GM12878 (cell line): ENCODE results near the gene FOXK1. TPM values are rescaled to one million over a fixed set of nuclear protein-coding genes. Genes with fewer than 3 reads are reported as not detected.

Experiments used
- ATAC-seq: fragments of 200-7000 bp; cut with Tn5 transposase; 3 replicates; pipeline ENCODE4 v1.9.1; 2020; ENCODE audit warnings: mild to moderate bottlenecking, moderate library complexity
- Bru-seq: library from RNA; stranded (reverse); fragments of 400-500 nt; gene quantifications from one replicate; lab custom pipeline; 2021; lab: Mats Ljungman, UMichigan
- BruChase-seq, 2 experiments: library from RNA; stranded (reverse); fragments of 400-500 nt; gene quantifications; one replicate each; lab custom pipeline; 2021; lab: Mats Ljungman, UMichigan
- BruUV-seq: library from RNA; stranded (reverse); fragments of 400-500 nt; replicated peaks from 2 replicates; lab custom pipeline; 2021; lab: Mats Ljungman, UMichigan
- CTCF ChIA-PET: fragments of 300-600 bp; sonication (Branson Sonifier 250); formaldehyde crosslinking; extraction: SDS; loops from one replicate; lab custom pipeline; 2021; ENCODE audit warnings: inconsistent platforms; lab: Yijun Ruan, JAX
- POLR2A ChIA-PET: fragments of 350-600 bp; formaldehyde crosslinking; extraction: SDS; loops from one replicate; lab custom pipeline; 2021; ENCODE audit warnings: inconsistent platforms; lab: Charles Lee
- RAD21 ChIA-PET: fragments of 300-600 bp; sonication (Branson Sonifier 250); formaldehyde crosslinking; loops from one replicate; lab custom pipeline; 2023; ENCODE audit warnings: antibody characterized with exemption; ENCODE audit not compliant: unreplicated experiment; lab: Charles Lee
- SMC1A ChIA-PET: fragments of 300-600 bp; sonication (Branson Sonifier 250); formaldehyde crosslinking; loops from one replicate; lab custom pipeline; 2023; ENCODE audit not compliant: unreplicated experiment, uncharacterized antibody; lab: Charles Lee
- DNase-seq: peaks from one replicate; pipeline ENCODE4 v3.0.0-alpha.2; 2011; ENCODE audit warnings: low read depth, low spot score
- FAIRE-seq: peaks from 3 replicates; lab custom pipeline; 2011; peaks lifted over from hg19 to GRCh38; lab: Jason Lieb, UNC
- H2AFZ ChIP-seq: 2 replicates; pipeline ENCODE4 v1.6.0; 2011; ENCODE audit warnings: low read depth, low read length, control low read depth; ENCODE audit not compliant: control insufficient read depth
- H3K27ac ChIP-seq: 2 replicates; pipeline ENCODE4 v1.5.1; 2011; ENCODE audit warnings: control low read depth; ENCODE audit not compliant: control insufficient read depth, insufficient read depth
- H3K27me3 ChIP-seq, 2 experiments: replicated peaks in 1 of 2; 2 replicates each; pipeline versions ENCODE4 v1.6.0 to v1.6.1; 2011; ENCODE audit warnings: low read length in 1 of 2; ENCODE audit not compliant: control insufficient read depth in 2 of 2, insufficient read depth in 2 of 2
- H3K36me3 ChIP-seq, 2 experiments: 2 replicates each; pipeline ENCODE4 v1.5.1; 2011; ENCODE audit warnings: low read length in 1 of 2; ENCODE audit not compliant: control insufficient read depth in 2 of 2, insufficient read depth in 2 of 2
- H3K4me1 ChIP-seq: 2 replicates; pipeline ENCODE4 v1.6.1; 2011; ENCODE audit warnings: mild to moderate bottlenecking, low read length, moderate library complexity, mixed read lengths; ENCODE audit not compliant: control insufficient read depth, insufficient read depth
- H3K4me2 ChIP-seq: 2 replicates; pipeline ENCODE4 v1.6.0; 2011; ENCODE audit warnings: control low read depth; ENCODE audit not compliant: control insufficient read depth, insufficient read depth
- H3K4me3 ChIP-seq: fragments of 200-600 bp; sonication (generic); 2 replicates; pipeline ENCODE4 v1.5.1; 2016
- H3K79me2 ChIP-seq: 2 replicates; pipeline ENCODE4 v1.6.0; 2011; ENCODE audit warnings: low read length; ENCODE audit not compliant: control insufficient read depth, insufficient read depth
- H3K9ac ChIP-seq: 2 replicates; pipeline ENCODE4 v1.8.0; 2011; ENCODE audit warnings: low read length, control low read depth, mixed read lengths; ENCODE audit not compliant: control insufficient read depth, insufficient read depth
- H3K9me3 ChIP-seq: replicated peaks from 3 replicates; pipeline ENCODE4 v1.5.1; 2011; ENCODE audit warnings: mild to moderate bottlenecking, low read length; ENCODE audit not compliant: control insufficient read depth, insufficient read depth
- H4K20me1 ChIP-seq: 2 replicates; pipeline ENCODE4 v1.6.0; 2011; ENCODE audit not compliant: control insufficient read depth, insufficient read depth
- CREB1 ChIP-seq: IDR thresholded peaks from 2 replicates; pipeline ENCODE4 v1.6.1; 2012; ENCODE audit warnings: low read depth, mild to moderate bottlenecking, inconsistent platforms
- MEF2A ChIP-seq: IDR thresholded peaks from 2 replicates; pipeline ENCODE4 v1.6.1; 2011; ENCODE audit warnings: low read depth, mild to moderate bottlenecking, low read length, moderate library complexity; ENCODE audit not compliant: insufficient read depth
- POLR2AphosphoS5 ChIP-seq: IDR thresholded peaks from 2 replicates; pipeline ENCODE4 v1.6.1; 2011; ENCODE audit warnings: mild to moderate bottlenecking, low read length, inconsistent platforms
- POU2F2 ChIP-seq: IDR thresholded peaks from 3 replicates; pipeline ENCODE4 v1.6.1; 2011; ENCODE audit warnings: low read depth, mild to moderate bottlenecking, low read length, borderline replicate concordance
- SMAD1 ChIP-seq: fragments of 450-650 bp; IDR thresholded peaks from 2 replicates; pipeline ENCODE4 v1.6.1; 2018; ENCODE audit warnings: mild to moderate bottlenecking, low read depth; ENCODE audit not compliant: partially characterized antibody
- TAF1 ChIP-seq: IDR thresholded peaks from 2 replicates; pipeline ENCODE4 v1.6.1; 2011; ENCODE audit warnings: mild to moderate bottlenecking, low read depth, low read length, borderline replicate concordance
- ZNF384 ChIP-seq: IDR thresholded peaks from 2 replicates; pipeline ENCODE4 v1.6.1; 2012; ENCODE audit warnings: low read depth, mild to moderate bottlenecking, low read length, improper control_type of control experiment, borderline replicate concordance
- ZNF622 ChIP-seq: fragments of 450-650 bp; IDR thresholded peaks from 2 replicates; pipeline ENCODE4 v1.6.1; 2017; ENCODE audit warnings: mild to moderate bottlenecking, inconsistent platforms
- WGBS: methylation state at CpG from one replicate; pipeline ENCODE4 v1.1.6; 2016; ENCODE audit warnings: low lambda C conversion rate; ENCODE audit not compliant: insufficient replicate concordance, insufficient coverage; ENCODE audit errors: missing lambda C conversion rate; 5-methylcytosine and 5-hydroxymethylcytosine counted together
- in situ Hi-C: fragments of 300-500 bp; cut with MboI; formaldehyde crosslinking; loops from 9 replicates; pipeline ENCODE4 v1.14.3; 2018; ENCODE audit warnings: mixed read lengths
- intact Hi-C: fragments of 100-400 bp; cut with micrococcal nuclease; formaldehyde crosslinking; loops from one replicate; pipeline ENCODE4 v1.14.2; 2022; ENCODE audit not compliant: unreplicated experiment
- long read RNA-seq, 2 experiments: library from polyadenylated mRNA; unstranded; transcript quantifications; one replicate each; pipeline ENCODE4 v2.0.0, GENCODE V29; 2019 to 2020
- polyA minus RNA-seq, 3 experiments: library from RNA; depleted of rRNA, polyadenylated mRNA; stranded (reverse); fragments of >200 nt; gene quantifications; 2 replicates each; pipeline ENCODE4 v1.2.3, GENCODE V29; 2011
- polyA plus RNA-seq, 11 experiments: library from polyadenylated mRNA; depleted of rRNA in 4 of 11; unstranded in 6 of 11; stranded (reverse) in 5 of 11; fragments of >200 nt; fragmentation: Nextera tagmentation in 4 of 11; fragmentation: Illumina TruSeq in 1 of 11; extraction: Ambion mirVana in 4 of 11; extraction: Trizol in 1 of 11; gene quantifications; 1 replicate in 1 of 11; 2 replicates in 10 of 11; pipeline versions ENCODE4 v1.2.1 to v1.2.3, GENCODE V29; 2011 to 2016; ENCODE audit warnings: inconsistent platforms in 2 of 11, missing spikeins in 2 of 11, low read depth in 1 of 11
- total RNA-seq, 4 experiments: library from RNA; depleted of rRNA in 3 of 4; stranded (reverse); fragments of >200 nt in 3 of 4; fragmentation: Illumina TruSeq in 1 of 4; extraction: Trizol in 1 of 4; gene quantifications; 2 replicates each; pipeline versions ENCODE4 v1.2.1 to v1.2.3, GENCODE V29; 2013 to 2021
- TF ChIP-seq, protein P1 (sequence below): IDR thresholded peaks from 2 replicates; pipeline ENCODE4 v1.6.1; 2011; ENCODE audit warnings: mild to moderate bottlenecking, low read depth, low read length, moderate library complexity; ENCODE audit not compliant: insufficient replicate concordance
- TF ChIP-seq, protein P2 (sequence below): fragments of 150-350 bp; IDR thresholded peaks from 2 replicates; pipeline ENCODE4 v1.6.1; 2016; ENCODE audit warnings: low read depth, low read length

The FOXK1 gene
- 54.8 and 57.8 TPM in 2 replicates for total RNA-seq (2013; cell fraction: nucleolus; rRNA removed)
- total RNA-seq (2014; rRNA removed): 10.6 and 11.6 TPM in 2 replicates
- 5.6 and 5.9 TPM in 2 replicates for total RNA-seq (2014; rRNA removed; fragmentation: Illumina TruSeq; extraction: Trizol)
- total RNA-seq (2021): 30.8 and 31.8 TPM in 2 replicates
- 3.2 TPM for polyA plus RNA-seq (2011; ENCODE audit: low read depth)
- polyA plus RNA-seq (2011; rRNA removed): 2.2 and 3.6 TPM in 2 replicates
- polyA plus RNA-seq (2011; cell fraction: cytosol; rRNA removed): 4.7 and 5.3 TPM in 2 replicates
- 10.5 and 16.9 TPM in 2 replicates for polyA plus RNA-seq (2011; cell fraction: nucleus; rRNA removed)
- 7.8 and 10.2 TPM in 2 replicates for polyA plus RNA-seq (2012)
- 2.0 and 4.0 TPM in 2 replicates for polyA plus RNA-seq (2014; fragmentation: Illumina TruSeq; extraction: Trizol)
- polyA plus RNA-seq (2014; fragmentation: Nextera tagmentation; extraction: Ambion mirVana): under 1 TPM; 0.24 TPM
- polyA plus RNA-seq (2014; rRNA removed): 8.5 and 10.2 TPM in 2 replicates
- polyA plus RNA-seq (2016; fragmentation: Nextera tagmentation; extraction: Ambion mirVana): 1 to 10 TPM; 4.4 to 4.7 TPM
- 7.5 and 18.3 TPM in 2 replicates for polyA minus RNA-seq (2011; rRNA and poly(A)+ RNA removed)
- polyA minus RNA-seq (2011; cell fraction: cytosol; rRNA and poly(A)+ RNA removed): 12.9 and 15.0 TPM in 2 replicates
- polyA minus RNA-seq (2011; cell fraction: nucleus; rRNA and poly(A)+ RNA removed): 6.5 and 13.9 TPM in 2 replicates
- Bru-seq, nascent RNA: percentile 79 among the genes with signal in this experiment
- BruChase-seq, experiment 1, labeled RNA remaining after a 6-hour chase: percentile 85 among the genes with signal in this experiment
- BruChase-seq, experiment 2, labeled RNA remaining after a 2-hour chase: percentile 85 among the genes with signal in this experiment
- long read RNA-seq, experiment 1, full-length matches to known transcripts: 1 of 5 reads
- long read RNA-seq, experiment 1, partial matches to known transcripts: 0 of 5 reads
- long read RNA-seq, experiment 1, other reads (novel, unspliced or antisense): 4 of 5 reads
- long read RNA-seq, experiment 2, partial matches to known transcripts: 0 of 4 reads
- long read RNA-seq, experiment 2, other reads (novel, unspliced or antisense): 4 of 4 reads

DNA sequence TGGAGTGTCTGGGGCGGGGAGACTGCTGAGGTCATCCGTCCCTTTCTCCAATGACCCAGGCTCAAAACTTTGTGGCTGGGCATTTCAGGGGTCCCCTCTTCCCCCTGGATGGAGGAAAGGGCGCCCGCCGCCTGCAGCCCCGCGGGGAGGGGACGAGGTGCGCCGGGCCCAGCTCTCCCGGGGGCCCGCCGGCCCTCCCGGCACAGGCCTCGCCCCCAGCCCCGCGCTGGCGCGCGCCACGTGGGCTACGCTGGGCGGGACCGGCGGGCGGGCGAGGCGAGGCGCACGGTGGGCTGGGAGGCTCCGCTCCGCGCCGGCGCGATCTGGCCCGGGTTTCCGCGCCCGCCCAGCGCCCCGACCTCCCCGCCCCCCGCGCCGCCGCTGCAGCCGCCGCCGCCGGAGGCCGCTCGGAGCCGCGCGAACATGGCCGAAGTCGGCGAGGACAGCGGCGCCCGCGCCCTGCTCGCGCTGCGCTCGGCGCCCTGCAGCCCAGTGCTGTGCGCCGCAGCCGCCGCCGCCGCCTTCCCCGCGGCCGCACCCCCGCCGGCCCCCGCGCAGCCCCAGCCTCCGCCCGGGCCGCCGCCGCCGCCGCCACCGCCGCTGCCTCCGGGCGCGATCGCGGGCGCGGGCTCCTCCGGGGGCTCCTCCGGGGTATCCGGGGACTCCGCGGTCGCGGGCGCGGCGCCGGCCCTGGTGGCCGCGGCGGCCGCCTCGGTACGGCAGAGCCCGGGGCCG lies at the start of gene FOXK1:
Gene FOXK1, plus strand, starts transcription at position 410 of the 735 bp plus-strand sequence. Its CDS starts 14 bp downstream, at position 424.
- Histone ChIP-seq H3K4me3 (peak within 1 kb of the TSS; percentile 95), H3K9me3 (no peaks in the 10 kb centered on the region), H3K4me2 (peak within 1 kb of the TSS; percentile 96), H3K36me3 (no peaks in the 10 kb centered on the region), H4K20me1 (no peaks in the 10 kb centered on the region), H3K9ac (peak within 1 kb of the TSS; percentile 95), H2AFZ (peak within 1 kb of the TSS; percentile 83), H3K27me3 (no peaks in the 10 kb centered on the region), H3K79me2 (peaks cover 40% of the 10 kb centered on the region), H3K4me1 (peaks cover 11% of the 10 kb centered on the region), H3K27ac (peak within 1 kb of the TSS; percentile 95)
- FAIRE-seq: no peak
- no TSS peak for BruUV-seq
- CTCF ChIA-PET: interaction anchor here (0.6 to 1.2 kb wide), 3 partner anchors 40 to 93 kb away, joined by 3 to 6 read pairs (median 5); partner anchors contain the start of gene AP5Z1
- RAD21 ChIA-PET: interaction anchor here (0.7 to 2.7 kb wide), 5 partner anchors 33 to 63 kb away, joined by 3 to 14 read pairs (median 4); no protein-coding TSS in a partner anchor
- DNase-seq: no peak
- peak; percentile 63 for ATAC-seq
- intact Hi-C loops: loop anchor here (1.0 kb wide), 1 partner anchor 41 kb away; no protein-coding TSS in a partner anchor
- SMC1A ChIA-PET: interaction anchor here (1.7 to 2.4 kb wide), 2 partner anchors 31 to 64 kb away, joined by 4 to 7 read pairs; no protein-coding TSS in a partner anchor
- POLR2A ChIA-PET: interaction anchor here (0.5 to 3.2 kb wide), 5 partner anchors 20 to 93 kb away, joined by 3 to 24 read pairs (median 6); partner anchors contain the start of gene AP5Z1
- in situ Hi-C loops: no loop called here
- WGBS: 0% methylated on average over 27 of the region's 116 CpGs
- peak; percentile 43; the same call in 1 of the 2 replicates for TF ChIP-seq POLR2AphosphoS5
- no peak for TF ChIP-seq MEF2A
- TF ChIP-seq ZNF384: no peak
- TF ChIP-seq POU2F2: no peak
- peak; percentile 28; the same call in 1 of the 2 replicates for TF ChIP-seq CREB1
- no peak for TF ChIP-seq ZNF622
- TF ChIP-seq, protein P1, sequence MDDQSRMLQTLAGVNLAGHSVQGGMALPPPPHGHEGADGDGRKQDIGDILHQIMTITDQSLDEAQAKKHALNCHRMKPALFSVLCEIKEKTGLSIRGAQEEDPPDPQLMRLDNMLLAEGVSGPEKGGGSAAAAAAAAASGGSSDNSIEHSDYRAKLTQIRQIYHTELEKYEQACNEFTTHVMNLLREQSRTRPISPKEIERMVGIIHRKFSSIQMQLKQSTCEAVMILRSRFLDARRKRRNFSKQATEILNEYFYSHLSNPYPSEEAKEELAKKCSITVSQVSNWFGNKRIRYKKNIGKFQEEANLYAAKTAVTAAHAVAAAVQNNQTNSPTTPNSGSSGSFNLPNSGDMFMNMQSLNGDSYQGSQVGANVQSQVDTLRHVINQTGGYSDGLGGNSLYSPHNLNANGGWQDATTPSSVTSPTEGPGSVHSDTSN: no peak
- TF ChIP-seq, protein P2, sequence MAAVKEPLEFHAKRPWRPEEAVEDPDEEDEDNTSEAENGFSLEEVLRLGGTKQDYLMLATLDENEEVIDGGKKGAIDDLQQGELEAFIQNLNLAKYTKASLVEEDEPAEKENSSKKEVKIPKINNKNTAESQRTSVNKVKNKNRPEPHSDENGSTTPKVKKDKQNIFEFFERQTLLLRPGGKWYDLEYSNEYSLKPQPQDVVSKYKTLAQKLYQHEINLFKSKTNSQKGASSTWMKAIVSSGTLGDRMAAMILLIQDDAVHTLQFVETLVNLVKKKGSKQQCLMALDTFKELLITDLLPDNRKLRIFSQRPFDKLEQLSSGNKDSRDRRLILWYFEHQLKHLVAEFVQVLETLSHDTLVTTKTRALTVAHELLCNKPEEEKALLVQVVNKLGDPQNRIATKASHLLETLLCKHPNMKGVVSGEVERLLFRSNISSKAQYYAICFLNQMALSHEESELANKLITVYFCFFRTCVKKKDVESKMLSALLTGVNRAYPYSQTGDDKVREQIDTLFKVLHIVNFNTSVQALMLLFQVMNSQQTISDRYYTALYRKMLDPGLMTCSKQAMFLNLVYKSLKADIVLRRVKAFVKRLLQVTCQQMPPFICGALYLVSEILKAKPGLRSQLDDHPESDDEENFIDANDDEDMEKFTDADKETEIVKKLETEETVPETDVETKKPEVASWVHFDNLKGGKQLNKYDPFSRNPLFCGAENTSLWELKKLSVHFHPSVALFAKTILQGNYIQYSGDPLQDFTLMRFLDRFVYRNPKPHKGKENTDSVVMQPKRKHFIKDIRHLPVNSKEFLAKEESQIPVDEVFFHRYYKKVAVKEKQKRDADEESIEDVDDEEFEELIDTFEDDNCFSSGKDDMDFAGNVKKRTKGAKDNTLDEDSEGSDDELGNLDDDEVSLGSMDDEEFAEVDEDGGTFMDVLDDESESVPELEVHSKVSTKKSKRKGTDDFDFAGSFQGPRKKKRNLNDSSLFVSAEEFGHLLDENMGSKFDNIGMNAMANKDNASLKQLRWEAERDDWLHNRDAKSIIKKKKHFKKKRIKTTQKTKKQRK: no peak
- no peak for TF ChIP-seq SMAD1
- TF ChIP-seq TAF1: peak; percentile 74; the same call in 1 of the 2 replicates
